GM23248 (cell line): Measurements from ENCODE around the gene CLINT1. TPM values are rescaled to one million over a fixed set of nuclear protein-coding genes. Genes with fewer than 3 reads are reported as not detected.

Experiments
- DNase-seq: peaks from one replicate; pipeline ENCODE4 v3.0.0-alpha.2; 2015
- H2AFZ ChIP-seq: fragments of 200-600 bp; sonication (generic); 2 replicates; pipeline ENCODE4 v1.6.1; 2016; ENCODE audit warnings: antibody characterized with exemption
- H3F3A ChIP-seq: fragments of 200-600 bp; sonication (generic); 2 replicates; pipeline ENCODE4 v1.6.1; 2016; ENCODE audit warnings: mild to moderate bottlenecking, antibody characterized with exemption, mixed run types; ENCODE audit not compliant: insufficient read depth
- H3K27ac ChIP-seq: fragments of 200-600 bp; sonication (generic); 2 replicates; pipeline ENCODE4 v1.5.1; 2016; ENCODE audit warnings: mild to moderate bottlenecking
- H3K27me3 ChIP-seq: fragments of 200-600 bp; sonication (generic); replicated peaks from 2 replicates; pipeline ENCODE4 v1.6.1; 2016; ENCODE audit warnings: mild to moderate bottlenecking; ENCODE audit not compliant: insufficient read depth
- H3K36me3 ChIP-seq: fragments of 200-600 bp; sonication (generic); 2 replicates; pipeline ENCODE4 v1.6.1; 2016; ENCODE audit warnings: low read depth, mild to moderate bottlenecking
- H3K4me1 ChIP-seq: fragments of 200-600 bp; sonication (generic); 2 replicates; pipeline ENCODE4 v1.6.1; 2016; ENCODE audit warnings: mild to moderate bottlenecking; ENCODE audit not compliant: insufficient read depth
- H3K4me2 ChIP-seq: fragments of 200-600 bp; sonication (generic); one replicate; pipeline ENCODE4 v1.6.1; 2016; ENCODE audit warnings: mild to moderate bottlenecking; ENCODE audit not compliant: unreplicated experiment
- H3K4me3 ChIP-seq: fragments of 200-600 bp; sonication (generic); 2 replicates; pipeline ENCODE4 v1.5.1; 2016; ENCODE audit warnings: mild to moderate bottlenecking
- H3K79me2 ChIP-seq: fragments of 200-600 bp; sonication (generic); 2 replicates; pipeline ENCODE4 v1.6.1; 2016; ENCODE audit warnings: mild to moderate bottlenecking; ENCODE audit not compliant: insufficient read depth
- H3K9ac ChIP-seq: fragments of 200-600 bp; sonication (generic); 2 replicates; pipeline ENCODE4 v1.6.1; 2016; ENCODE audit warnings: mild to moderate bottlenecking
- H3K9me2 ChIP-seq: fragments of 200-600 bp; sonication (generic); 2 replicates; pipeline ENCODE4 v1.6.1; 2016; ENCODE audit warnings: mixed run types, mild to moderate bottlenecking, moderate library complexity; ENCODE audit not compliant: insufficient read depth
- H3K9me3 ChIP-seq: fragments of 200-600 bp; sonication (generic); one replicate; pipeline ENCODE4 v1.6.1; 2017; ENCODE audit warnings: low read depth
- H4K20me1 ChIP-seq: fragments of 200-600 bp; sonication (generic); 2 replicates; pipeline ENCODE4 v1.6.0; 2016; ENCODE audit not compliant: insufficient read depth
- EZH2 ChIP-seq: fragments of 200-600 bp; sonication (generic); IDR thresholded peaks from 2 replicates; pipeline ENCODE4 v1.6.1; 2018; ENCODE audit warnings: antibody characterized with exemption, mild to moderate bottlenecking; ENCODE audit not compliant: insufficient read depth, poor library complexity, severe bottlenecking
- EZH2phosphoT487 ChIP-seq: fragments of 200-600 bp; sonication (generic); IDR thresholded peaks from 2 replicates; pipeline ENCODE4 v1.6.1; 2018; ENCODE audit warnings: antibody characterized with exemption, moderate library complexity, mild to moderate bottlenecking, low read depth; ENCODE audit not compliant: insufficient read depth
- WGBS, 2 experiments: methylation state at CpG; one replicate each; pipeline ENCODE4 v1.1.6; 2015 to 2017; ENCODE audit warnings: low lambda C conversion rate in 2 of 2, low coverage in 1 of 2; ENCODE audit errors: missing lambda C conversion rate in 2 of 2; 5-methylcytosine and 5-hydroxymethylcytosine counted together
- in situ Hi-C: fragments of 300-500 bp; cut with MboI; formaldehyde crosslinking; loops from 2 replicates; pipeline ENCODE4 v1.15.0; 2020
- polyA plus RNA-seq: library from polyadenylated mRNA; unstranded; fragments of >200 nt; fragmentation: Nextera tagmentation; extraction: Ambion mirVana; gene quantifications from 2 replicates; pipeline ENCODE4 v1.2.1, GENCODE V29; 2016
- total RNA-seq: library from RNA; depleted of rRNA; stranded (reverse); fragments of >200 nt; shearing (Covaris generic); gene quantifications from 2 replicates; pipeline ENCODE4 v1.2.3, GENCODE V29; 2014

CLINT1 gene
- total and polyA plus RNA-seq, 2 experiments from 2014 or later, result 56.1 to 68.4 TPM

- 20 to 23% methylated on average over 5 of the region's 5 CpGs for WGBS, 2 experiments
- no peaks in the 10 kb centered on the region for H3K9me3 ChIP-seq
- H2AFZ ChIP-seq, result no peak overlapping the region
- H3K27me3 ChIP-seq, result no peaks in the 10 kb centered on the region
- no peak overlapping the region for H3K4me3 ChIP-seq
- no peak overlapping the region for H3K9ac ChIP-seq
- peaks cover 26% of the 10 kb centered on the region for H4K20me1 ChIP-seq
- DNase-seq, result peak; percentile 32
- in situ Hi-C loops, result loop anchor here (25.0 kb wide), 1 partner anchor 1320 kb away; no protein-coding TSS in a partner anchor
- TF ChIP-seq EZH2, result no peak
- no peak for TF ChIP-seq EZH2phosphoT487
- no peak overlapping the region for H3K4me2 ChIP-seq
- H3K9me2 ChIP-seq, result no peaks in the 10 kb centered on the region
- no peak overlapping the region for H3K27ac ChIP-seq
- peaks cover 13% of the 10 kb centered on the region for H3K4me1 ChIP-seq
- H3K36me3 ChIP-seq, result peaks cover 30% of the 10 kb centered on the region
- H3K79me2 ChIP-seq, result peaks cover 84% of the 10 kb centered on the region
- H3F3A ChIP-seq, result peaks cover 16% of the 10 kb centered on the region; the same call in 1 of the 2 replicates
Observed at GRCh38 chr5:157817387-157817702, 41.6 kb downstream of the CLINT1 start.

- Histone ChIP-seq H3K27ac (no peak overlapping the region), H3K27me3 (no peaks in the 10 kb centered on the region), H3K36me3 (peaks cover 33% of the 10 kb centered on the region), H3K9ac (no peak overlapping the region), H3K4me3 (no peak overlapping the region), H2AFZ (no peak overlapping the region), H3K4me1 (peaks cover 8% of the 10 kb centered on the region; the same call in 1 of the 2 replicates), H4K20me1 (peaks cover 23% of the 10 kb centered on the region), H3K9me3 (no peaks in the 10 kb centered on the region), H3K4me2 (no peak overlapping the region), H3K9me2 (no peaks in the 10 kb centered on the region), H3K79me2 (peaks cover 79% of the 10 kb centered on the region), H3F3A (peaks cover 15% of the 10 kb centered on the region; the same call in 1 of the 2 replicates)
- TF ChIP-seq EZH2 (no peak), EZH2phosphoT487 (no peak)
- in situ Hi-C loops, result loop anchor here (25.0 kb wide), 1 partner anchor 1320 kb away; no protein-coding TSS in a partner anchor
- 2 to 5% methylated on average over 1 of the region's 1 CpG for WGBS, 2 experiments
- peak; percentile 39 for DNase-seq
Observed at GRCh38 chr5:157816682-157817386, 42.1 kb downstream of the CLINT1 start.

DNA sequence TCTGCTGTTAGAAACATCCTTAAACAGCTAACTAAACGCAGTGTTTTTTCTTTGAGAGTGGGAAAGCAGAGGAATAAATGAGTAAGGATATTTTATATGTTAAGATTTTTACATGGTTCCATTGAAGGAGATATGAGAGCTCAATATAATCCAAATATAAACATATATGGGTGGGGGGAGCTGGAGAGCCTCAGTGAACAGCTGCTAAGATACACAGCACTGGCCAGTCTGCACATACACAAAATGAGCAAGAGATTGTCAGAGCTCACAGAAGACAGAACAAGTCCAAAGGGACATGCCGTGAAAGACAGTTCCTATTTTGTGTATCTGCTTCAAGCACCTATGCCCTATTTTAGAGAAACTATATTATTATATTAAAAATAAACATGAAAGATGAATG, 46.9 kb downstream of the CLINT1 start:
- no peaks in the 10 kb centered on the region for H3F3A ChIP-seq
- peaks cover 63% of the 10 kb centered on the region for H3K36me3 ChIP-seq
- no peaks in the 10 kb centered on the region for H3K9me2 ChIP-seq
- H3K4me1 ChIP-seq, result peaks cover 10% of the 10 kb centered on the region; the same call in 1 of the 2 replicates
- TF ChIP-seq EZH2 (no peak), EZH2phosphoT487 (no peak)
- H3K4me3 ChIP-seq, result no peak overlapping the region
- peaks cover 41% of the 10 kb centered on the region for H3K79me2 ChIP-seq
- DNase-seq, result no peak
- no peaks in the 10 kb centered on the region for H3K27me3 ChIP-seq
- 0 out of 2 replicates have a peak, but pooled peaks cover 2% of the 10 kb centered on the region for H4K20me1 ChIP-seq
- no peak overlapping the region for H2AFZ ChIP-seq
- 98 to 100% methylated on average over 2 of the region's 2 CpGs for WGBS, 2 experiments
- in situ Hi-C loops, result loop anchor here (25.0 kb wide), 1 partner anchor 1325 kb away; no protein-coding TSS in a partner anchor
- H3K9ac ChIP-seq, result no peak overlapping the region
- no peak overlapping the region for H3K4me2 ChIP-seq
- H3K9me3 ChIP-seq, result no peaks in the 10 kb centered on the region
- no peak overlapping the region for H3K27ac ChIP-seq

DNA sequence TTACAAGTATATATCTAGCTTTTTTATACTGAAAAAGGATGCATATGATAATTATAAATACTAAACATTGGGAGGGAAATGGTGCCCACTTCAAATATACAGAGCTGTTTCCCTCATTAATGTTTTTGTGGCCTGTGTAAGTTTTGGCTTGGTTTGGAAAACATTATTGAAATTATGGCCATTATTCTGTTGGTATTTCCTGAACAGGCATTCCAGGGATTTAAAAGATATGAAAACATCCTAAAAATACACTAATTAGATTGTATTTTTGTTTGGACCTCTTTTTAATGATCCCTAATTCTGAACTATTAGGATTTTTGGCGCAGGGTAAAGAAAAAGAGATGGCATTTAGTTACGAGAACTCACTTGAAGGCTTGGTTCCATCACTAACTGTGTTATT, 50.9 kb downstream of the CLINT1 start:
- Histone ChIP-seq H2AFZ (no peak overlapping the region), H3K9me3 (no peaks in the 10 kb centered on the region), H3K27me3 (no peaks in the 10 kb centered on the region), H3K4me3 (no peak overlapping the region), H3K4me1 (peaks cover 8% of the 10 kb centered on the region; the same call in 1 of the 2 replicates), H3K36me3 (peaks cover 77% of the 10 kb centered on the region), H3K27ac (no peak overlapping the region), H3K79me2 (peaks cover 10% of the 10 kb centered on the region; the same call in 1 of the 2 replicates), H3K9me2 (no peaks in the 10 kb centered on the region), H4K20me1 (no peaks in the 10 kb centered on the region), H3F3A (no peaks in the 10 kb centered on the region), H3K4me2 (no peak overlapping the region), H3K9ac (no peak overlapping the region)
- in situ Hi-C loops, result loop anchor here (25.0 kb wide), 1 partner anchor 1329 kb away; no protein-coding TSS in a partner anchor
- WGBS, 2 experiments, result 97 to 100% methylated on average over 2 of the region's 2 CpGs
- no peak for TF ChIP-seq EZH2phosphoT487
- TF ChIP-seq EZH2, result no peak
- DNase-seq, result no peak
